ENCODE results near the gene NOX5. TPM values are rescaled to one million over a fixed set of nuclear protein-coding genes. Genes with fewer than 3 reads are reported as not detected.

The NOX5 gene
- total RNA-seq, 4 donors from 2014 or later = 0.27 TPM; not detected in 3

- Histone ChIP-seq H3K36me3 (no peaks in the 10 kb centered on the region), H3K4me3 (no peak overlapping the region), H3K27me3 (no peaks in the 10 kb centered on the region), H3K9me3 (no peaks in the 10 kb centered on the region), H3K27ac (no peak overlapping the region), H3K4me1 (no peaks in the 10 kb centered on the region)
- WGBS, 2 donors (ENCODE audit: low coverage in 1 of 2) = 90 to 91% methylated on average over 2 to 4 of the region's 4 CpGs
- in situ Hi-C loops (cut with MboI; ENCODE audit: low pct_ligation_motif_present in 1 of 4, low pct_unique_long_range_greater_than_20kb in 1 of 4, low sequenced_read_pairs in 3 of 4) = no loop called here
- intact Hi-C loops (cut with DNase I; ENCODE audit: low total_unique reads) = no loop called here
- TF ChIP-seq POLR2A (IDR thresholded peaks at IDR 0.05) (no peak), CTCF (IDR thresholded peaks at IDR 0.05) (no peak), EP300 (IDR thresholded peaks at IDR 0.05; ENCODE audit: low read depth) (no peak), POLR2AphosphoS5 (IDR thresholded peaks at IDR 0.05) (no peak)
- no peak for DNase-seq
These were observed 17.4 kb upstream of the NOX5 start for GRCh38 chr15:68997050-68997449.

GRCh38 chr15:68997930-68998777, 16.3 kb upstream of the NOX5 start:
- no peak for DNase-seq
- 76 to 77% methylated on average over 4 of the region's 4 CpGs for WGBS, 2 donors (ENCODE audit: low coverage in 1 of 2)
- intact Hi-C loops (cut with DNase I; ENCODE audit: low total_unique reads) = no loop called here
- TF ChIP-seq POLR2A (IDR thresholded peaks at IDR 0.05) (no peak), EP300 (IDR thresholded peaks at IDR 0.05; ENCODE audit: low read depth) (no peak), POLR2AphosphoS5 (IDR thresholded peaks at IDR 0.05) (no peak), CTCF (IDR thresholded peaks at IDR 0.05) (no peak)
- H3K27ac ChIP-seq = no peak overlapping the region
- H3K4me1 ChIP-seq = no peaks in the 10 kb centered on the region
- in situ Hi-C loops (cut with MboI; ENCODE audit: low pct_ligation_motif_present in 1 of 4, low pct_unique_long_range_greater_than_20kb in 1 of 4, low sequenced_read_pairs in 3 of 4) = no loop called here
- H3K27me3 ChIP-seq = no peaks in the 10 kb centered on the region
- H3K9me3 ChIP-seq = no peaks in the 10 kb centered on the region
- H3K36me3 ChIP-seq = no peaks in the 10 kb centered on the region
- H3K4me3 ChIP-seq = no peak overlapping the region

GRCh38 chr15:68999091-68999490, 15.4 kb upstream of the NOX5 start:
- no peaks in the 10 kb centered on the region for H3K4me1 ChIP-seq
- 92% methylated on average over 6 of the region's 6 CpGs; no CpG with 5 or more reads in 1 of the 2 donors for WGBS, 2 donors (ENCODE audit: low coverage in 1 of 2)

GRCh38 chr15:69000091-69000490, 14.4 kb upstream of the NOX5 start:
- intact Hi-C loops (cut with DNase I; ENCODE audit: low total_unique reads) = no loop called here
- DNase-seq = no peak
- Histone ChIP-seq H3K27me3 (no peaks in the 10 kb centered on the region), H3K36me3 (no peaks in the 10 kb centered on the region), H3K4me1 (no peaks in the 10 kb centered on the region), H3K9me3 (no peaks in the 10 kb centered on the region), H3K27ac (no peak overlapping the region), H3K4me3 (no peak overlapping the region)
- TF ChIP-seq POLR2A (IDR thresholded peaks at IDR 0.05) (no peak), CTCF (IDR thresholded peaks at IDR 0.05) (no peak), EP300 (IDR thresholded peaks at IDR 0.05; ENCODE audit: low read depth) (no peak), POLR2AphosphoS5 (IDR thresholded peaks at IDR 0.05) (no peak)
- in situ Hi-C loops (cut with MboI; ENCODE audit: low pct_ligation_motif_present in 1 of 4, low pct_unique_long_range_greater_than_20kb in 1 of 4, low sequenced_read_pairs in 3 of 4) = no loop called here
- WGBS, 2 donors (ENCODE audit: low coverage in 1 of 2) = 48 to 65% methylated on average over 3 to 5 of the region's 5 CpGs

More at GRCh38 chr15:68999091-68999490, 15.4 kb upstream of the NOX5 start:
- Histone ChIP-seq H3K36me3 (no peaks in the 10 kb centered on the region), H3K9me3 (no peaks in the 10 kb centered on the region), H3K27me3 (no peaks in the 10 kb centered on the region), H3K4me3 (no peak overlapping the region), H3K27ac (no peak overlapping the region)
- in situ Hi-C loops (cut with MboI; ENCODE audit: low pct_ligation_motif_present in 1 of 4, low pct_unique_long_range_greater_than_20kb in 1 of 4, low sequenced_read_pairs in 3 of 4) = no loop called here
- no peak for TF ChIP-seq EP300 (IDR thresholded peaks at IDR 0.05; ENCODE audit: low read depth)
- no peak for TF ChIP-seq POLR2A (IDR thresholded peaks at IDR 0.05)
- no peak for TF ChIP-seq POLR2AphosphoS5 (IDR thresholded peaks at IDR 0.05)
- no peak for TF ChIP-seq CTCF (IDR thresholded peaks at IDR 0.05)
- intact Hi-C loops (cut with DNase I; ENCODE audit: low total_unique reads) = no loop called here
- DNase-seq = no peak
